Hematopoietic multipotent progenitor cell treated with erythropoietin and hydrocortisone succinate and interleukin-3 and kit ligand, for 8 days (in vitro differentiated cells): ENCODE measurements around the gene OSBPL1A.

Source experiments
- DNase-seq: peaks from one replicate; pipeline ENCODE4 v3.0.0-alpha.2; 2015

Gene OSBPL1A

DNA sequence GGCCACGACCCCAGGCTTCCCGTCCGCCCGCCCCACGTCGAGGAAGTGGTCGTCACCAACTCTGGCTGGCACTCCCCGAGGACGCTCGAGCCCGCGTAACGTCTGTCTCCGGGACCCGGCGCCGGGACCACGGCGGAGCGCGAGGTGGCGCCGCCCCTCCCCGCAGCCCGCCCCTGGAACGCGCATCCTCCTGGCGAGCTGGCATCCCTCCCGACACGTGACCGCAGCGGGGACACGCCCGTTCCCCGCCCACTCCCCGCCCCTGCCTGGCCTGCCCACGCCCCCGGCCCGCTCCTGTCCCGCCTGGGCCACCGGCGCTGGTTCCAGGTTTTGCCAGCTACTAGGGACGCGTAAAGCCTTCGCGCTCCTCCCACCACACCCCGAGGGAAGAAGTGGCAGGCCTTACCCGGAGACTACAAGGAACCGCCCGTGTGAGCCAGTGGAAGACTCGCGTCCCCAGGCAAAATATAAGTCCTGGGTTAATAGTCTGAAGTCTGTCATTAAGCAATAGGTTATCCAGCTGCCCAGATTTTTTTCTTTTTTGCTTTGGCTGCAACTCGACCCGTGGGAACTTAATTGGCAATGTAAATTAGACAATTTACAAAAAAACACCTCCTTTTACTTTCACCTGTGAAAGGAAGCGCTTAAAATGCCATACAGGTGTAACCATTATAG, at the start of gene OSBPL1A:
TSS of gene OSBPL1A (minus strand) at position 131 of the 675 bp plus-strand sequence. CDS start 20,291 bp downstream, outside the sequence.
- DNase-seq, result peak; percentile 95

DNA sequence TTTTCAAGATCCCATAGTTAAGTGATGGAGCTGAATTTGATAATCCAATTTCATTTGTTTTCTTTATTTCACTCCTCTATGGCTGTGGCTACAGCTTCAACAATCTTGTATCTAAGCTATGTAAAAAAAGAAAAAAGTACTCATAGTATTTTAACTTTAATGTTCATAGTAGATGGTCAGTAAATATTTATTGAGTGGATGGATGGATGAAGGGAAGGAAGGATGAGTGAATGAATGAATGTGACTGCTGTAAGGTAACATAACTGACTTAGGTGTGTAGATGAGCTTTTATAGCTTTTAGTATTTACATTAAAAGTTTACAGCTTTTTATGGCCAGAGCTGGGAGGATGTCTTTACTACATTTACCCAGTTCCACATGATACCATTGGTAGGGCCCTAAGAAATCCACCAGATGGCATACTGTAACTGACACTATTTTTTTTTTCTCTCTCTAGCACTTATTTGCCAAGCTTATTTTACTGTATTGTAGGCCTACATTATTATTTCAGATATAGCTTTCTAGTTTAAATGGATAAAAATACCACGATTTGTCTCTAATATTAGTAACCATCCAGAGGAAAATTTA, 49.4 kb upstream of the OSBPL1A start:
- DNase-seq, result no peak

DNA sequence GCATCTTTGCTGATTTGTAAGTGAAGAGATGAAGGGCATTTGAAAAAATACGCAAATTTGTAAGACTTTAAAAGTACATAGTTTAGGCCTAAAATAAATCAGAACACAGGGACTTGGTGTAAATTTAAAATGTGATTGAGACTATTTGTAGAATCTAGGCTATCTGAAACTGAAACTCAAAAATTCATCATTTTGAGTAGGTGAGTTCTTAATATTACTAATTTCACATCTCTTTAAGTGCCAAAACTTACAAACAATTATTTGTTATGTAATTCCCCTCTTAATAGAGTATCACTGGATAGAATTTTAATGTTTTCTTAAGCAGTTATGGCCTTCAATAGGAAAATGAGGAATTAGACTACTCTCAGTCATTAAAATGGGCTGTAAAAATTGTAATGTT, 48.8 kb upstream of the OSBPL1A start:
- DNase-seq, result no peak

DNA sequence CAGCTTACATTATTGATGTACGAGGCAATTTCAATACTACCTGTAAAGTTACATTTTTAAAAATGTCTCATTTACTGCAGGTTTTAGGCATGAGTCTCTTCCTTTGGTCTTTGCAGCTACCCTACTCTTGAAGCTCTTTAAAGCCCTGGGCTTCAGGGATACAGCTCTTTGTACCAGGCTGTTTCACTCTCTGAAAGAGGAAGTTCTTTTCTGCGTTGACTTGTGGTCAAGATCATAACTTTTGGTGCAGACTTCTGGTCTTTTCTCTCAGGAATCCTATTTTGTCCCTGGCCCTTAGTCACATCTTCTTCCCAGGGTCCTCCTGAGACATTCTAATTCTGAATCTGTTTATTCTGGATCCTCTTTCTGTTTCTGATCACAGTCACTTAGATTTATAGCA, 46.2 kb upstream of the OSBPL1A start:
- DNase-seq, result no peak

DNA sequence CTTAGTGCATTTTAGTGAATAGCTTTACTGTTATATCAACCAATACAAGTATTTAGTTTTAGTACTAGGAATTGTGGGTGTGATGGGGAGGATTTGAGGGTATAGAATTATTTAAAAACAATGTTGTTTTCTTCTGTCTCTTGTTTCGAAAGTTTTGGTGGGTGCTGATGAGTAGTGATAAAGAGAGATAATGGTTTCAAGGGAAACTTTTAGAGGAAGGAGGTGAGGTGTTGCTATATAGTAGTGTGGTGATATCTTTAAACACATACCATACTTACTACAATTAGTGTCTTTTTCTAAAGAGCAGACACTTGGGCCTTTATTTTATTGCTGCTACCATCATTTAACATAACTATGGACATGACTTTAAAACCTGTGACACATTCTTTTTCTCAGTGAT, 39.3 kb upstream of the OSBPL1A start:
- DNase-seq, result no peak

DNA sequence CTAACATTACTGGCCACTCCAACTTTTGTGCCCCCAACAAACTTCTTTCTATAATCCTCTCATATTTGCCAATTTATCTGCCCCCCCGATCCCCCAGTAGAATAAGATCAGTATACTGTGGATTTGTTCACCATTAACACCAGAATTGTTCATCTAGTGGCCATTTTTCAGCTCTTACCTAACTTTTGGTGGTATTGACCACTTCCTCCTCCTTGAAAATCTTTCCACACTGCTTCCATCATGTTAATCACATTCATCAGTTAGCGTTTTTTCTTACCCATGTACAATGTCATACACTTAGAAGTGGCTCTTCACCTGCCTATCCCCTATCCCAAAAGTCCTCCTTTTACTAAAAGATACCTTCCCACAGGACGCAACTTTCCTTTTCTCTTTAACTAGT, 35.0 kb upstream of the OSBPL1A start:
- no peak for DNase-seq

DNA sequence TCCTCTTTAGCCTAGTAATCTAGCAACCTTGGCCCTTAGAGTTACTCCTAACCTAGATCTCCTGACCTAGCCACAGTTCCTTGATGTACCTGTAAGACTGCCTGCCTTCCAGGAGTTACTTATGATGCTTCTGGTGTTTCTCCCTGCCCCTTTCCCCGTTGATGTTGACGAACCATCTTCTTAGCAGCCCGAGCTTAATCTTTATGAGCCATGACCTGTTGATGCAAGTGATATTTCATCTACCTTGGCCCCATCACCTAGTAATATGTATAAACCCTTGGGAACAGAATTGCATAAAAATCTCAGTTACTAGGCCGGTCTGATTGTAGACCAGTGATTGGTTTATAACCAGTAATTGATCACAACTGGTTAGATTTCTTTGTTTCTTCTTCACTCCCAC, 31.6 kb upstream of the OSBPL1A start:
- no peak for DNase-seq

DNA sequence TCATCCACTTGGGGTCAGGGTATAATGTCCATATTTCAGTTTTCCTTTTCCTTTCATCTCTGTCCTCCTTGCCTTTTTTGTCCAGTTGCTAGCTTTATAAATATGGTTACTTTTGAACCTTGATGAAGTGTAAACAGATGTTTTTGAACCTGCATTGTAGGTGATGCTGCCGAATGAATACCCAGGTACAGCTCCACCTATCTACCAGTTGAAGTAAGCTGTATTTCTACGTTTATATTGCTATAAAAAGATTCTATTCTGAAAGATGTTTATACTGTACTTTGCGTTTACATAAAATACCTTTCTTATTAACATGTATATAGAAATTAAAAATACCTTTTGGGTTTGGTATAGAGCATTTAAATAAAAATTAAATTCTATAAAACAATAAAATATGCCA, 31.1 kb upstream of the OSBPL1A start:
- no peak for DNase-seq

DNA sequence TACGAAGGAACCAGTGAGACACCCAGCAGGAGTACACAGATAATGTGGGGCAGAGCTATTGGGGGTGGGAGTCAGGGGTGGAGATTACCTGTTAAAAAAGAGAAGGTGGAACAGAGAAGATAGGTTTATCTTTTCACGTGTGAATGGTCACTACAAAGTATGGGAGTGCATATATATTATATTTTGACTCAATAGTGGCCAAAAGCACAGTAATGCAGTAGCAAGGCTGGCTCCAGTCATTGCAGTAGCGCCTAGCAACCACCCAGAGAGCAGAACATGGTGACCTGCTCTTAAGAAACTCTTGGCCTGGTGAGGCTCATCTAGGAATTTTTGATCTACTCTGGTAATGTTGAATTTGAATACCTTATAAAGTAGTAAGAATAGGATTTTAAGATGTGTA, 29.9 kb upstream of the OSBPL1A start:
- peak; percentile 49 for DNase-seq

DNA sequence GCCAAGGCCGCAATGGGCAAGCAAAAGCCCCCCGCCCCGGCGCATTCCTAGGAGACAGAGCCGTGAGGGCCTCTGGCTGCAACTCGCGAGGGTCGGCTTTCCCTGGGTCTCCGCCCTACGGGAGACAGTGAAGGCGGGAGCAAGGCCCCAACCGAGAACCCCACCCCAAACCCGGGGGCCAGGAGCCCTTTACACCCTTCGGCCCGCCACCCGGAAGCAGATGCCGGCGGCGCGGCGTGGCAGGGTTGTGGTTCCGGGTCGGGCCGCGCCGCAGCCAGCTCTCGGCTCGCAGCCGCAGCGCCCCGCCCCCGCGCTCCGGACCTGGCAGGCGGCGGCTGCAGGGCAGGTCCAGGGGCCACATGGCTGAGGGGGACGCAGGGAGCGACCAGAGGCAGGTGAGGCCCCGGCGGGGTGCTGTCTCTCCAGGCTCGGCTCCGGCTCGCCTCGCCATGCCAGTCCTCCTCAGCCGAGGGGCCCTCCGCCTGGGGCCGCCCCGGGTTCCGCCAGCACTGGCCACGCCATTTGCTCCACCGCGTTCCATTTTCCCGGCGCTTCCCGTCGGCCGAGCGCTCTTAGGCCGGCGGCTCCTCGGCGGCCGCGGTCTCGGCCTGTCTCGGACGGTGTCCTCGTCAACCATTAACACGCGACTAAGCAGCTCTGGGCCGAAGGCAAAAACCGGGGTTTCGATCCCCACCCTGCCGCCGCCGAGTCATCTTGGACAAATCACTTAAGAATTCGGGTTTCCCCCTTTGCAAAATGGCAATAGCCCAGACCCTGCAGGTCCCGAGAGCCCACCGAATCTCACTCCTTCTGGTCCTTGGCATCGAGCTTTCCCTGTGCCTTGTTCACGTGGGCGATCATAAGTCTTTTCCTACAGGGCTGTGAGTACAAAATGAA, 29.0 kb upstream of the OSBPL1A start, which contains the start of gene IMPACT:
TSS of gene IMPACT (plus strand) at position 273 of the 897 bp plus-strand sequence. CDS start at position 360, 87 bp downstream.
- DNase-seq, result peak; percentile 87

DNA sequence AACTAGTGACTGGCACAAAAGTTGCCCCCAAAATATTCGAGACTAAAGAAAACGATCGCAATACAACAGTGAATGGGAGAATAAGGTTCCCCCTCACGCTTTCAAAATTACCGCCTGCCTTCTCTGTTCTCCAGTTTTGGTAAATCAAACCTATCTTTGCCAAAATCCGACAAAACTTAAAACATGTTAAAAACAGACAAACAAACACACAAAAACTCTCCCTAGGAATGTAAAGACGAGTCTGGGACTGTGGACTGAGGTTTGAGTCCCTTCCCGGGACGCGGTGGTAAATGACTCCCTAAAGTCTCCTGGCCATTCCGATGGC, 28.4 kb upstream of the OSBPL1A start:
- no peak for DNase-seq

DNA sequence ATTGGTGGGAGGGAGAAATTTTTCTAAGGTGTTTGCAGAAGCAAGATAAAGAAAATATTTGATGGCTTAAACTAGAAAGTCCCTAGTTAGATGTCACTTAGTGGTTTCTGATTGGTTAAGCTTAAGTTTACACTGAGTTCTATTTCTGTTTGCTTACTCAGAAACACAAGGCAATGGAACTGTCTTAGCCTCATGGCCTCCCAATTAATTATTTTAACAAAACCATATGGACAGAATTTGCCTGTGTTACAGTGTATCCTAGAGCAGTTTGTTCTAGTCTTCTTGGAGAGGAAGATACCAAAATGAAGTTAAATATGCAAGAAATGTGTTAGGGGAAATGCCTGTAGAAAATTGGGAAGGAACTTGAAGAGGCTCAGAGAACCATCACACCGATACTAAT, 24.2 kb upstream of the OSBPL1A start:
- no peak for DNase-seq

DNA sequence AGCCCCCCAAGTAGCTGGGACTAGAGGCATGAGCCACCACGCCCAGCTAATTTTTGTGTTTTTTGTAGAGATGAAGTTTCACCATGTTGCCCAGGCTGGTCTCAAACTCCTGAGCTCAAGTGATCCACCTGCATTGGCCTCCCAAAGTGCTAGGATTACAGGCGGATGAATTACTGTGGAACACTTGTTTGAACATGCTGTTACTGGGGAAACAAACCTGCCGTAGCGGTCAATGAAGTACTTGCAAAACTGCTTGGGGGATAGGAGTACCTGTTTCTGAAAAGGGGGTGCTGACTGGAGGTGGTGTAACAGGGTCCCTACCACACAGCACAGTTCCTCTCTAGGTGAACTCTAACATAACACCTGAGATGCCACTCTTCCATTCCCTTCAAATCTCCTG, 22.9 kb upstream of the OSBPL1A start:
- no peak for DNase-seq

DNA sequence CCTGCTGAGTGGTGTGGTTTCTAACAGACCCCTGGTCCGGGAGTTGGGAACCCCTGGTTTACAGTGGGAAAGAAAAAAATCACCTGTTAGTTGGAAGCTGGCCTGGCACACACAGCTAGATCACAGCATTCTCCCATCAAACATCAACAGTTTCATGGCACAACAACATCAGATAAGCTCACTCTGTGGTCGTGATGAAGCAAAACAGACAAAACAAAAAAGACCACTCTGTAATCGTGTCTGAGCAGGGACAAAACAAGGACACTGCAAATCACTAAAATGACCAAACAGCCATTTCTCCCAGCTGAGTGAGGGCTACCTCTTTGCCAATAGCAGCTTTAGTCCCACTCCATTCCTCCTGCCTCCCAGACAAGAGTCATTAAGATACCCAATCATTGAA, 19.9 kb upstream of the OSBPL1A start:
- peak; percentile 38 for DNase-seq

DNA sequence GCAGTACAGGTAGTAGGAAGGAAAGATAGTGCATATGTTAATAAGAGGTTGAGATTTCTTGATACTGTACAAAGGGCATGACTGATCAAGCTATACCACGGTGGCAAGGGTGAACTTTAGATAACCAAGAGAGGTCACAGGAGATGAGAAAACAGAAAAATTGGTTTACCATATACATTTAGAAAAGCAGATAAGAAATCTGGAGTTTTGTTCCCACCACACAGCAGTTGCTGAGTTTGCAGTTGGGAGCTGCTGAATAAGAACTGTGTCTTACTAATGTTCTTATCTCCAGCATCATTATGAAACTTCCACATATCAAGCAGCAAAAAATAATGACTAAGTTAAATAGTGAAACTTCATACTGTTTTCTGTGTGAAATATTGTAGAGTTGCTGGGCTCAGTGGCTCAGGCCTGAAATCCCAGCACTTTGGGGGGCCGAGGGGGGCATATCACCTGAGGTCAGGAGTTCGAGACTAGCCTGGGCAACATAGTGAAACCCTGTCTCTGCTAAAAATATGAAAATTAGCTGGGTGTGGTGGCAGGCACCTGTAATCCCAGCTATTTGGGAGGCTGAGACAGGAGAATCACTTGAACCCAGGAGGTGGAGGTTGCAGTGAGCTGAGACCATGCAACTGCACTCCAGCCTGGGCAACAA, 16.9 kb upstream of the OSBPL1A start:
- no peak for DNase-seq

DNA sequence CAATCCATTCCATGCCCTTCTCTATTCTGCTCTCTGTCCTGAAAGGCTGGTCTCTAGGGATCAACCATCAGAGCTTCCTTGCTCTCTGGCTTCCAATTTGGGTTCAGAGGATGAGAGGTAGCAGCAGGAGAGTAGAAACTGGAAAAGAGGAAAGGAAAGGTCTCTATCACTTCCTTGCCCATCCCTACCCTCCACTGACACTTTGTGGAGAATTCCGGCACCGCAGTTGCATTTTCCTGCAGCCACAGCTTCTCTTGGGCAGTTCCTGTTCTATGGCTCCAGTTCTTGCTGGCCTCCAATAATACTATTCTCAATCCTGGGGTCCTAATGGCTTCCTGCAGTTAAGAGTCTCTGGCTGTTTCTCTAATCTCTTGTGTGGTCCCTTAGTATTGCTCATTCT, 15.5 kb upstream of the OSBPL1A start:
- DNase-seq, result no peak

DNA sequence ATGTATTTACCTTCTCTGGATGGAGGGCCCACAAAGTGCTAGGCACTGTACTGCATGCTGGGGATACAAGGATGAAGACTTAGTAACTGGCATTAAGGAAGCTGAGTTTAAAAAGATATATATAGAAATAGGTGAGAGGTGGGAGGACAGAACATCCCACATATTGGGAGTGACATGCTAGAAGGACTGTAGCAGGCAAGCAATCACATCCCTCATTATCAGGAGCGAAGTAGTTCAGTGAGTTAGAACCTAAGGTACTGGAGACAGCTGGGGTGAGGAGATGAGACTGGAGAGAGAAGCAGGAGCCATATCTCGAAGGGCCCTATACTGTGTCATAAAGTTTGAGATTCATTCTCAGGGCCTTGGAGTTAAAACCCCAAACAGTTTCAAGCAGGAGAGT, 10.9 kb upstream of the OSBPL1A start:
- DNase-seq, result no peak

DNA sequence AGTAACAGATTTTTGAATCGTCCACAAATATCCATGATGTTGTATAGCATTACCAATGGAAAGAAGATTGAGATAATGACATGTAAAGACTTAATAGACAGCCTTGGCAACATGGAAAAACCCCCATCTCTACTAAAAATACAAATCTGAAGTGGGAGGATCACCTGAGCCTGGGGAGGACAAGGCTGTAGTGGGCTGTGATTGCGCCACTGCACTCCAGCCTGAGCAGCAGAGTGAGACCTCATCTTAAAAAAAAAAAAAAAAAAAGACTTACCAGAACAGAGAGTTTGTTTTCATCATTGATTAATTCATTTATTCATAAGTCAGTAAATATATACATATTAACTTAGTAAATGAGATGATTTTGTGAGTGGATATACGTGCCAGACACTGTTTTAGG, 7.0 kb upstream of the OSBPL1A start:
- no peak for DNase-seq

DNA sequence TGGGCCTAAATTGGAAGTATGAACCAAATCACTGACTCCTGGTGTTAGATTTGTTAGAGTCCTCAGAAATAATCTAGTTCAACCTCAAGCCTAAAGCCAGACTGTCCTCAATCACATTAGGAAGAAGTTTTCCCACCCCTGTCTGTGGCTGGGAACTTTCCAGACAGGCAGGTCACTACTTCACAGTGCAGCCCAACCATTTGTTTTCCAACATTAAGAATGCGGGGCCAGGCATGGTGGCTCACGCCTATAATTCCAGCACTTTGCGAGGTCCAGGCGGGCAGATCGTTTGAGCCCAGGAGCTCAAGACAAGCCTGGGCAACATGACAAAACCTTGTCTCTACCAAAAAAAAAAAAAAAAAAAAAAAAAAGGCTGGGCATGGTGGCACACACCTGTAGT, 5.5 kb upstream of the OSBPL1A start:
- no peak for DNase-seq

DNA sequence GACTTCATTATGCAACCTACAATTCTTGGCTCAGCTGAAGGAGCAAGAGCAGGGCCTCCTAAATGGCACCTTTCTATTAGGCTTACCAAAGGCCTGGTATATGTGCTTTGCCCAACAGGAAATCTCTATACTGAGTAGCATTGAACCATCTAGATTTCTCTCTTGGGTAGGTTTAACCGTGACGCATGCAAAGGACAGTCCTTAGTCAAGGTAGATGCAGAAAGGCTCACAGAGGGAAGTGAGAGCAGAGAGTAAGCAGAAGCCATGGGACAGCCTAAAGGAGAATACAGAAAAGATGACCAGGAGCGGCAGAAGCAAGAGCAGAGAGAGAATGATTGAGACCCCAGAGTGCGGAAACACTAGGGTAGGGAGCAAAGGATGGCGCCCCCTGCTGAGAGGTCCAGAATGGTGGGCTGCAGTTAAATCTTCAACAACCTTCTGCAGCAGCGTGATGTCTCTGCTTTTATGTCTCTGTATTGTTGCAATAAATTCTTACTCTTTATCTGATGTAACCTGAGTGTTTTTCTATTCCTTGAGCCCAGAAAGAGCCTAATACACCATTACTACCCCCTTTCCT, 4.7 kb upstream of the OSBPL1A start:
- DNase-seq, result no peak

DNA sequence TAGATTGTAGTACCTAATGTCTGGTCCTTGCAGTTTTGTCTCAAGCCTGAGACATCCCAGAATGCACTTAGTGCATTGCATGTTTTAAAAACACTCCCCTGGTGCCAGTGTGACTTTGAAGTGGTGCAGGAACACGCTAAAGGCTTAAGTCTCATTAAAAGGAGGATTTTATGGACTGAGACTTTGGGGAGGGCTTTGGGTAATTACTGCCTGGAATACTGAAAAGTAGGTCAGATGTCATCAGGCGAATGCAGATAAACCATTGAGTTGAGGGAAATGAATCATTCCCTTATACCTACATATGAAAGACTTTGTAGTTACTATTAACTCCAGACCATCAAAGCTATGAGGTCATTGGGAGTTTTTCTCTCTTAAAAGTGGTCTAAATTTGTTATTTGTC, 3.0 kb upstream of the OSBPL1A start:
- DNase-seq, result no peak

DNA sequence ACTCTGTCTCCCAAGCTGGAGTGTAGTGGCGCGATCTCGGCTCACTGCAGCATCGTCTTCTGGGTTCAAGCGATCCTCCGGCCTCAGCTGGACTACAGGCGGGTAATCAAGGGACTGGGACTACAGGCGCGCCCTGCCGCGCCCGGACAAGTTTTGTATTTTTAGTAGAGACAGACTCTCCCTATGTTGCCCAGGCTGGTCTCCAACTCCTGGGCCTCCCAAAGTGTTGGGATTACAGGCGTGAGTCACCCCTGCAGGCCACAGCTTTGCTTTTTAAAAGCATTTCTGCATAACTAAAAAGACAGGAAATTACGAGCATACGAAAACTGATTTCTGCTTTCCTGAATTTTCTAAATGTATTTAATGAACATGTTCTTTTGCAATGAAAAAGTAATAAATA, 916 bp upstream of the OSBPL1A start:
- DNase-seq, result no peak

DNA sequence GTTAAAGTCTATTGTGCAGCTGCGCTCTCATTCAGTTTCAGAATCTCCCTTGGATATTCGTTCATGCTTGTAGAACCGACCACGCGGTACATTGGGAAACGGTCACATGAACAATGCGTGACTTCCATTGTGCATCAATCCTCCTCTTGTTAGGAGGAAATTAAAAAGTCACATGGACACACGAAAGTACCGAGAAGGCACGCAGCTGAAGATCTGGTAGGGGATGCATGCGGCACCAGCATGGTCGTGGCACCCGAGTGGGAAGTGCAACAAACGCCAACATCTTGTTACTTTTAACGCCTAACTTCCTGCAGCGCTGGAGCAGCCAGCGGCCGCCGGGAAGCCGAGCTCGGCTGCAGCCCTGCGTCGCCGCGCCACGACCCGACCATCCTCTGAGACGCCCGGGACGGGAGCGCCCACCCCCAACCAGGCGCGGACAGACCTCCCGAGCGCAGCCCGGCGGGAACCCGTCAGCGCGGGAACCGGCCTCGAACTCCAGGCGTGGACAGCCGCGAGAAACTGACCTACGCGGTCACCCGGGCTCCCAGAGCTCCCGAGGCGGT, 412 bp downstream of the OSBPL1A start:
- peak; percentile 77 for DNase-seq
